PFSK-1 (cell line): Measurements from ENCODE around the gene PRMT7.

Experiments used
- FOXP2 ChIP-seq: optimal IDR thresholded peaks from 2 replicates; pipeline ENCODE3; 2011; ENCODE audit warnings: borderline replicate concordance, control low read depth, inconsistent platforms; ENCODE audit not compliant: insufficient read depth; ENCODE audit errors: extremely low read length, extremely low read depth
- POLR2AphosphoS5 ChIP-seq: IDR thresholded peaks from 2 replicates; pipeline ENCODE4 v1.6.1; 2012; ENCODE audit warnings: low read depth, mild to moderate bottlenecking, control low read depth, low read length, moderate library complexity
- REST ChIP-seq, 2 experiments: IDR thresholded peaks; 2 replicates each; pipeline versions ENCODE4 v1.6.1 to v1.8.0; 2011 to 2012; ENCODE audit warnings: low read depth in 2 of 2, low read length in 2 of 2, control low read depth in 1 of 2, inconsistent platforms in 1 of 2, mild to moderate bottlenecking in 1 of 2, moderate library complexity in 1 of 2; ENCODE audit not compliant: insufficient read depth in 1 of 2
- SIN3A ChIP-seq: IDR thresholded peaks from 2 replicates; pipeline ENCODE4 v1.6.1; 2012; ENCODE audit warnings: mild to moderate bottlenecking, low read length, moderate library complexity, borderline replicate concordance; ENCODE audit not compliant: insufficient read depth
- TAF1 ChIP-seq: IDR thresholded peaks from 2 replicates; pipeline ENCODE4 v1.6.1; 2012; ENCODE audit warnings: low read length, control low read depth, borderline replicate concordance; ENCODE audit not compliant: insufficient read depth

The PRMT7 gene

GRCh38 chr16:68355447-68356248 is 44.8 kb downstream of the PRMT7 start:
- no peak for TF ChIP-seq SIN3A
- no peak for TF ChIP-seq POLR2AphosphoS5
- TF ChIP-seq REST (IDR thresholded peaks at IDR 0.05; ENCODE audit: insufficient read depth in 1 of 2, low read depth in 2 of 2, low read length in 2 of 2) = no peak
- no peak for TF ChIP-seq TAF1
- TF ChIP-seq FOXP2 = no peak

GRCh38 chr16:68356249-68356918 is 45.6 kb downstream of the PRMT7 start:
- TF ChIP-seq POLR2AphosphoS5 (no peak), REST (IDR thresholded peaks at IDR 0.05; ENCODE audit: insufficient read depth in 1 of 2, low read depth in 2 of 2, low read length in 2 of 2) (no peak), SIN3A (no peak)

- TF ChIP-seq TAF1 (no peak), POLR2AphosphoS5 (no peak), SIN3A (no peak), REST (IDR thresholded peaks at IDR 0.05; ENCODE audit: insufficient read depth in 1 of 2, low read depth in 2 of 2, low read length in 2 of 2) (no peak)
Observed at GRCh38 chr16:68356919-68357286, 46.1 kb downstream of the PRMT7 start.

- no peak for TF ChIP-seq FOXP2
- TF ChIP-seq TAF1 = no peak
- no peak for TF ChIP-seq POLR2AphosphoS5
- TF ChIP-seq REST (IDR thresholded peaks at IDR 0.05; ENCODE audit: insufficient read depth in 1 of 2, low read depth in 2 of 2, low read length in 2 of 2) = no peak
- no peak for TF ChIP-seq SIN3A
Observed at GRCh38 chr16:68357521-68357922, 46.7 kb downstream of the PRMT7 start.

GRCh38 chr16:68357923-68358322 is 47.1 kb downstream of the PRMT7 start:
- TF ChIP-seq FOXP2 (no peak), SIN3A (no peak)
